Measurements from ENCODE around the gene CFAP70. TPM values are rescaled to one million over a fixed set of nuclear protein-coding genes. Genes with fewer than 3 reads are reported as not detected.

Gene CFAP70
- 1.3 TPM for total RNA-seq (ENCODE audit: unreplicated experiment)
- long read RNA-seq = 0 reads

DNA sequence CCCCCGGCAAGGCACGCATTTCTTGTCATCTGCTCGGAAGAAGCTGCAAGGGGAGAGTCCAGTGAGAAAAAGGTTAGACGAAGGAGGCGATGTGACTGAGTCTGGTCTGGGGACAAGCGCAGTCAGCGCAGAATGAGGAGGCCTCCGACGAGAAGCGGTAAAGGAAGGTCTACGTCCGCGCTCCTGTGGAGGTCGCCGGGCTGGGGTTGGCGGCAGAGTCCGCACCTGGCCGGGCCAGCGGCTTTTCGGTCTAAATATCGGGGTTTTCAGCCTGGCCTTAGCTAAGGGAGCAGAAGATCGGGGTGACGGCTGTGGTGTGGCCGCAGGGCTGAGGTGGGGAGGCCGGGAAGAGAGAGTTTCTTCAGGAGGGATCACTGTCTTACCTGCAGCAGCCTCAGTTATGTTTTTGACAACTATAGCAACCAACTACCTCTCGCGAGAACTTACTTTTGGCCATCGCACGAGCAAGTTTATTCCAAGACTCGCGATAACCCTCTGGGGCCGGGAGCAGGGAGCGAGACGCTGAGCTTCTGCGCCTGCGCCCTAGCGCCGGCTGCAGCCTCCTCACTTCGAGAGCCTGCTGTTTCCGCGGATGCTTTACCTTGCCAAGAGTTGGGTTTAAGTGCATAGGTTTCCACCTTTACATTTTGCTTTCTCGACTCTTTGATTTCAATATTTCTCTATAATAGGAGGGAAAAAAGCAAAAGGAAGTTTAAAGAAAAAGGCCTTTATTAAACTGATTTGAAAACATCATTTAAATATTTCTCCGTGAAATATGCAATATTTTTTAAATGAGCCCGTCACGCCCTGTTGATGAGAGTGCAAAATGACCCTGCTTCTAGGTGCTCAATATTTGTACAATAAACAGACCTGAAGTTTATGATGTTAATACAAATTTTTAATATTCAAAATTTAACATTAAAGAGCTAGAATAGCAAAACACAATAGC lies at the start of gene CFAP70:
Gene CFAP70 (minus strand): TSS at position 534 of the 949 bp plus-strand sequence. CDS start 4,068 bp downstream, outside the sequence.
- Mint-ChIP-seq H3K27ac (ENCODE audit: unreplicated experiment) (peak within 1 kb of the TSS; percentile 69), H3K9me3 (ENCODE audit: unreplicated experiment) (no peaks in the 10 kb centered on the region), H3K4me1 (ENCODE audit: low read depth, unreplicated experiment) (no peaks in the 10 kb centered on the region), H3K4me3 (ENCODE audit: unreplicated experiment) (peak within 1 kb of the TSS; percentile 92), H3K36me3 (ENCODE audit: unreplicated experiment) (no peaks in the 10 kb centered on the region), H3K27me3 (ENCODE audit: unreplicated experiment) (peaks cover 3% of the 10 kb centered on the region)
- TF ChIP-seq, protein P1, sequence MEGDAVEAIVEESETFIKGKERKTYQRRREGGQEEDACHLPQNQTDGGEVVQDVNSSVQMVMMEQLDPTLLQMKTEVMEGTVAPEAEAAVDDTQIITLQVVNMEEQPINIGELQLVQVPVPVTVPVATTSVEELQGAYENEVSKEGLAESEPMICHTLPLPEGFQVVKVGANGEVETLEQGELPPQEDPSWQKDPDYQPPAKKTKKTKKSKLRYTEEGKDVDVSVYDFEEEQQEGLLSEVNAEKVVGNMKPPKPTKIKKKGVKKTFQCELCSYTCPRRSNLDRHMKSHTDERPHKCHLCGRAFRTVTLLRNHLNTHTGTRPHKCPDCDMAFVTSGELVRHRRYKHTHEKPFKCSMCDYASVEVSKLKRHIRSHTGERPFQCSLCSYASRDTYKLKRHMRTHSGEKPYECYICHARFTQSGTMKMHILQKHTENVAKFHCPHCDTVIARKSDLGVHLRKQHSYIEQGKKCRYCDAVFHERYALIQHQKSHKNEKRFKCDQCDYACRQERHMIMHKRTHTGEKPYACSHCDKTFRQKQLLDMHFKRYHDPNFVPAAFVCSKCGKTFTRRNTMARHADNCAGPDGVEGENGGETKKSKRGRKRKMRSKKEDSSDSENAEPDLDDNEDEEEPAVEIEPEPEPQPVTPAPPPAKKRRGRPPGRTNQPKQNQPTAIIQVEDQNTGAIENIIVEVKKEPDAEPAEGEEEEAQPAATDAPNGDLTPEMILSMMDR (IDR thresholded peaks at IDR 0.05; ENCODE audit: partially characterized antibody, unreplicated experiment) = no peak
- peak; percentile 94 for DNase-seq

DNA sequence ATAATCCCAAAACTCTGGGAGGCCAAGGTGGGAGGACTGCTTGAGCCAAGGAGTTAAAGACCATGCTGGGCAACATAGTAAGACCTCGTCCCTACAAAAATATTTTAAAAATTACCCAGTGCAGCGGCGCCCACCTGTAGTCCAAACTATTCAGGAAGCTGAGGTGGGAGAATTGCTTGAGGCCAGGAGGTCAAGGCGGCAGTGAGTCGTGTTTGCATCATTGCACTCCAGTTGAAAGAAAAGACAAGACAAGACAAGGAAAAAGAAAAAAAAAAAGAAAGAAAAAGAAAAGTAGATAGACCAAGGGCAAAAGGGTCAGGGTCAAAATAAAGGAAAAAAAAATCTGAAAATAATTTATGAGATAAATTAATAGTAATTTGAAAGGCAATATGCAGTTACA lies 49.4 kb upstream of the CFAP70 start:
- TF ChIP-seq, protein P1 (IDR thresholded peaks at IDR 0.05; ENCODE audit: partially characterized antibody, unreplicated experiment) = no peak
- Mint-ChIP-seq H3K4me3 (ENCODE audit: unreplicated experiment) (no peak overlapping the region), H3K4me1 (ENCODE audit: low read depth, unreplicated experiment) (peaks cover 17% of the 10 kb centered on the region), H3K27ac (ENCODE audit: unreplicated experiment) (no peak overlapping the region), H3K27me3 (ENCODE audit: unreplicated experiment) (peaks cover 4% of the 10 kb centered on the region), H3K9me3 (ENCODE audit: unreplicated experiment) (peaks cover 2% of the 10 kb centered on the region), H3K36me3 (ENCODE audit: unreplicated experiment) (no peaks in the 10 kb centered on the region)
- no peak for DNase-seq

DNA sequence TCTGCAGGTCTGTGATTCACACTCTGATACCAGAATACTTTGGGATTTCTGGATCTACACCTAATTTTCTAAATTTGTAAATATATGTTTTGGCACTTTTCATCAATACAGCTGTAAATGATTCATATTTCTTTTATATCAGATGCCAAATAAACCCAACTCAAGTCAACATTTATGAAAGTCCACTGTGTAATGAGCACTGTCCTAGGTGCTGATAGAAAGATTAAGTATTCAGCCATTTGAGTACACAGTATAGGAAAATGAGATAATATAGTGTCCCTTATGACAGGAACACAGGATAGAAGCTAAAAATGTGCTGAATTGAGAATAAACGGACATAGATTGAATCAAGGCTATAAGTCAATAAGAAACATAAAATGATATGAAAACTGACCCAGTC lies 48.8 kb upstream of the CFAP70 start:
- Mint-ChIP-seq H3K9me3 (ENCODE audit: unreplicated experiment) (peaks cover 2% of the 10 kb centered on the region), H3K4me3 (ENCODE audit: unreplicated experiment) (no peak overlapping the region), H3K27ac (ENCODE audit: unreplicated experiment) (no peak overlapping the region), H3K36me3 (ENCODE audit: unreplicated experiment) (no peaks in the 10 kb centered on the region), H3K4me1 (ENCODE audit: low read depth, unreplicated experiment) (peaks cover 13% of the 10 kb centered on the region), H3K27me3 (ENCODE audit: unreplicated experiment) (peaks cover 4% of the 10 kb centered on the region)
- TF ChIP-seq, protein P1 (IDR thresholded peaks at IDR 0.05; ENCODE audit: partially characterized antibody, unreplicated experiment) = no peak
- DNase-seq = no peak

DNA sequence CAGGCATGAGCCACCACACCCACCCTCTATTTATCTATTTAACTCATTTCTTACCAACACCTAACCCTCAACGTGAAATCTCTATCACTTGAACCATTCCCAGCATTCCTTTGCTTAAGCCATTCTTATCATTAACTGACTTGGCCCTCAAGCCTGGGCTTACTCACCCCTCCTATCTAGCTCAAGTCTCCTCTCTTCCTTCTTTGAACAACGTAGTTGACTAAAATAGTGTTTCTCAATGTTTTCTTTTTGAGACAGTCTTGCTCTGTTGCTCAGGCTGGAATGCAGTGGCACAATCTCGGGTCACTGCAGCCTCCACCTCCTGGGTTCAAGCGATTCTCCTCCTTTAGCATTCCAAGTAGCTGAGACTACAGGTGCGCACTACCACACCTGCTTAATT lies 48.2 kb upstream of the CFAP70 start:
- Mint-ChIP-seq H3K36me3 (ENCODE audit: unreplicated experiment) (no peaks in the 10 kb centered on the region), H3K27ac (ENCODE audit: unreplicated experiment) (no peak overlapping the region), H3K27me3 (ENCODE audit: unreplicated experiment) (peaks cover 4% of the 10 kb centered on the region), H3K9me3 (ENCODE audit: unreplicated experiment) (peaks cover 2% of the 10 kb centered on the region), H3K4me3 (ENCODE audit: unreplicated experiment) (no peak overlapping the region), H3K4me1 (ENCODE audit: low read depth, unreplicated experiment) (peaks cover 12% of the 10 kb centered on the region)
- TF ChIP-seq, protein P1 (IDR thresholded peaks at IDR 0.05; ENCODE audit: partially characterized antibody, unreplicated experiment) = no peak
- no peak for DNase-seq

DNA sequence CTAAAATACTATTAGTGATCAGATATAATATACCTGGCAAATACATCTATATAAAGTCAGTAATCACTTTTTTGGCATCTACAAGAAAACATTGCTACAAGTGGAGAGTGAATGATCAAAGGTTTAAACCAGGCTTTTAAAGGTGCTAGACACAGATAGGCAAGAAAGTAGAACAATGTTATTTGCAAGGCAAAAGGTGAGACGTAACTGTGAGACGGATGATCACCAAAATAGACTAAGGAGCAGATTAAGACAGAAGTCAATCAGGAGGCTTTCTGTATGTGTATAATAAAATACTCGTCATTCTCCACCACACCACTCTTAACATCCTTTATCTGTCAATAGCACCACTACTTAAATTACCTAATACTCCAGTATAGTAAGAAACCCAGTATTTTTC lies 46.9 kb upstream of the CFAP70 start:
- TF ChIP-seq, protein P1 (IDR thresholded peaks at IDR 0.05; ENCODE audit: partially characterized antibody, unreplicated experiment) = no peak
- no peak for DNase-seq
- peaks cover 4% of the 10 kb centered on the region for H3K27me3 Mint-ChIP-seq (ENCODE audit: unreplicated experiment)
- H3K4me3 Mint-ChIP-seq (ENCODE audit: unreplicated experiment) = no peak overlapping the region
- H3K4me1 Mint-ChIP-seq (ENCODE audit: low read depth, unreplicated experiment) = peaks cover 12% of the 10 kb centered on the region
- peaks cover 2% of the 10 kb centered on the region for H3K9me3 Mint-ChIP-seq (ENCODE audit: unreplicated experiment)
- H3K36me3 Mint-ChIP-seq (ENCODE audit: unreplicated experiment) = no peaks in the 10 kb centered on the region
- H3K27ac Mint-ChIP-seq (ENCODE audit: unreplicated experiment) = no peak overlapping the region
